DMS 273 (cell line): ENCODE data around the gene RBM18.

Experiments
- DNase-seq: peaks from one replicate; lab custom pipeline; 2025; ENCODE audit not compliant: unreplicated experiment; lab: John Stamatoyannopoulos, UW

Gene RBM18

GRCh38 chr9:122206118-122207046, 58.3 kb downstream of the RBM18 start:
- no peak for DNase-seq

GRCh38 chr9:122205176-122205575, 59.5 kb downstream of the RBM18 start:
- DNase-seq: no peak

- DNase-seq: no peak
Measured at GRCh38 chr9:122204491-122204890, 60.1 kb downstream of the RBM18 start.

- no peak for DNase-seq
Measured at GRCh38 chr9:122204055-122204454, 60.6 kb downstream of the RBM18 start.

GRCh38 chr9:122202111-122202510, 62.5 kb downstream of the RBM18 start:
- DNase-seq: no peak

GRCh38 chr9:122201641-122202040, 63.0 kb downstream of the RBM18 start:
- no peak for DNase-seq

DNA sequence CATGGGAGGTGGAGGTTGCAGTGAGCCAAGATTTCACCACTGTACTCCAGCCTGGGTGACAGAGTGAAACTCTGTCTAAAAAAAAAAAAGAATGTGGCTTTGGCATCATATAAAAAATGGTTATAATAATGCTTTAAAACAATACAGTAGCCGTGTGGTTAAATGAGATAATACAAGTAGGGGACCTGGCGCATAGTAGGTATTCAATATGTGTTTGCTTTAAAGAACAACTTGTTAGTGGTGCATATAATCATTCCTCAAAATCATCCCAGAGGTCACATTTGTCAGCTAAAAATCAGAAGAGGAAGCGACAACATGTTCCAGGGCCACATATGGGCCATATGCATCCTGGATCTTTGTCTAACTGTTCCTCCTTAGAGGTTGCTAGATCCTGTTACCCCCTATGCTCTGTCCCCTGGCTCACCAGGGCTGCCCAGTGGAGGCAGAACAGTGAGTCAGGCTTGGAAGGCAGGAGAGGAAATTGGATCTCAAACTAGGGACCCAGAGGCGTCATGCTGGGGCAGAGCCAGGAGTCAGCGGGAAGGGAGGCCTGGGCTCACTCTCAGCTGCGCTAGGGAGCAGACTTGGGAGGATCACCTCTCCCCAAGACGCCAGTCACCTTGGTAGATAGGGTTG, 63.6 kb downstream of the RBM18 start:
- DNase-seq: no peak

DNA sequence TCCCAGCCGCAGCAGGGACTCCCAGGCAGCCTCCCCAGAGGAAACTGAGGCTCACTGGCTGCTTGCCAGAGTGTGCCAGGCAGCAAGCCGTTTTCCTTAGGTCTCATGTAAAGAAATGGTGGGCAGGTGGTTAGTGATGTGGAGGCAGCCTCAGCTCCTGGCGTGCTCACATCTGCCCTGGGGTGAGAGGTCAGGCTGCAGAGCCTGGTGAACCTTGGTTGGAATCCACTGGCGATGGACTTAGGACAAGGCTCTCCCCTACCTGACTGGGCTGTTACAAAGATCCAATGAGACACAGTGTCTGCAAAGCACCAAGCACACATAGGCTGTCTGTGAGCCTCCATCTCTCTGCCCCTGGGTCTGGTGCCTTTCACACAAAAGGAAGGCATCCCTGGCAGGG, 66.8 kb downstream of the RBM18 start:
- no peak for DNase-seq

- DNase-seq: no peak
Measured at GRCh38 chr9:122197426-122197825, 67.2 kb downstream of the RBM18 start.

DNA sequence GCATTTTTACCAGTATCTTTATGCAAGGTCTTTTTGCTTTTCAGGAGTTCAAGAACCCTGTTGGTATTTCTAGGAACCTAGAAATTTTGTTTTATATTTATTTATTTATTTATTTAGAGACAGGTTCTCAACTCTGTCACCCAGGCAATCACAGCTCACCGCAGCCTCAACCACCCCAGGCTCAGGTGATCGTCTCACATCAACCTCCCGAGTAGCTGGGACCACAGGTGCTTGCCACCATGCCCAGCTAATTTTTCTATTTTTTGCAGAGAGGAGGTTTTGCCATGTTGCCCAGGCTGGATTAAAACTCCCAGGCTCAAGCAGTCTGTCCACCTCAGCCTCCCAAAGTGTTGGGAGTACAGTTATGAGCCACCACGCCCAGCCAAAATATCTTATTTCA, 68.8 kb downstream of the RBM18 start:
- no peak for DNase-seq

DNA sequence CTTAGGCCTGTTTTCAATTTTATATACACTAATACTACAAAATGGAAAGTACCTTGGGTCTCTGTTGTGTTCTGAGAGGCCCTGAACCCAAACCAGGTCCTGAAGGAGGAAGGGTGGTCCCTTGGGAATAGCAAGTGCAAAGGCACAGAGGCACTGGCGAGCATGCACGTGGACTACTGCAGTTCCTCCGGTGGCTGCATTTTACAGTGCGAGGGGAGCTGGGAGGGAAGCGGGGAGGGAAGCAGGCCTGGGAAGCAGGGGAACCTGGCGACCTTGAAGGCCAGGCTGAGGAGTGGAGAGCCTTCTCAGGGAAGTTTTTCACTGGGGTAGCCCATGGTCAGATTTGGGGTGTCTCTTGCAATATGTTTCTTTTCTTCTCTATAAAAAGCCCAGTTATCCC, 71.0 kb downstream of the RBM18 start:
- no peak for DNase-seq

DNA sequence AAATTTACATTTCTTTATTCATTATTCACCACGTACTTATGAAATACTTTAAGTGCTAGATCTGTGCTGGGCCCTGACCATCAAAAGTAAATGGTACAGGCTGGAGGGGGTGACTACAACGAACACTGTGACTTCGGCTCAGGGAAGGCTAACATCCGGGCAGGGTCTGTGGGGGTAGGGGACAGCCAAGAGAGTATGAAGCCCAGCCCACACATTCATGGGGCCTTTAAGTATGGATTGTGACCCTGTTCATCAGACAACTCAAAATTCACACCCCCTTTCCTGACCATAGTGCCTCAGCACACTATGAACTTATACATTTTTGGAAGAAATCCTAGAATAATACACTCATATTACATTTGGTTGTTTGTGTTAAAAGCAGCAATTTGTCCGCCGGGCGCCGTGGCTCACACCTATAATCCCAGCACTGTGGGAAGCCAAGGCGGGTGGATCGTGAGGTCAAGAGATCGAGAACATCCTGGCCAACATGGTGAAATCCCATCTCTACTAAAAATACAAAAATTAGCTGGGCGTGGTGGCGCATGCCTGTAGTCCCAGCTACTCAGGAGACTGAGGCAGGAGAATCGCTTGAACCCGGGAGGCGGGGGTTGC, 71.6 kb downstream of the RBM18 start:
- DNase-seq: no peak

DNA sequence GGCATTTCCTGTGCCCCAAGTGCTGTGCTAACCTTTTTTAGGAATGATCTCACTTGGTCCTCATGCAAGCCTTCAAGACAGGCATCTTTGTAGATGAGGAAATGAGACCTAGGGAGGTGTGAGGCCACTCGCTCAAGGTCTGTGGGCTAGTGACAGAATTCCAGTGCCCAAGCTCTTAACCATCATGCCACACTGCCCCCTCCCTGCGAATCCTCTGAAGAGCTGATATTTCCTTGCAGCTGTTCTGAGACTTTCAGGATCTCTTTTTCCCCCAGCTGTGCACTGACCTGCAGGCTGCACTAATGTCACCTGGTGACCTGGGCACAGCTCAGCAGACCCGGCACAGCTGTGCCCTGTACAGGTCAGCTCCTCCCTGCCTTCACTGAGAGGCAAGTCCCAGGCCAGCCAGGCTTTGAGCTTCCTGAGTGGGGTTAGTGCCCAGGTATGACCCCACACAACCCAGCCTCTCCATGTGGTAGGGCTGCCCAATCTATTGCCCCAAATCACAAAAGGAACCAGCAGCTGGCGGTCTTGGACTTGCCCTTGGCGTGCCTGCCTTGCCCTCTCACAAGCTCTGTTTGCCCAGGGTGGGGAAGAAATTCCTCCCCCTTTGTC, 72.3 kb downstream of the RBM18 start:
- no peak for DNase-seq

DNA sequence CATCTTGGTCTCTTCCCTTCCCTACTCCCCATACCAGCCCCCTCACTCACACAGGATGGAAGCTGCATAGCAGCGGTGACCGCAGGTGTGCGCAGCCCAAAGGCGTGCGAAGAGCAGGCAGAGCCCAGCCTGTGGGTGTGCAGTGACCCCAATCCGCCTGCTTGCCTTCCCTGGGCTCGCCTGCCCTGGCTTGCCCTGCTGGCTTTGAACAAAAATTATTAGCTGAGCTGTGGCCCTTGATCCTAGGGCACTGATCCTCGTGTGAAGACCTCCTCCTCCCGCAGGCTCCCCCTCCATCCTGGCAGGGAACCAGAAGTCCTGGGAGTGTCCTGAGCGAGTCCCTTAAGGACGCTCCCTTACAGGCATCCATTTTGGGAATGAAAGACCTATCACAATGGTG, 73.1 kb downstream of the RBM18 start:
- DNase-seq: no peak

DNA sequence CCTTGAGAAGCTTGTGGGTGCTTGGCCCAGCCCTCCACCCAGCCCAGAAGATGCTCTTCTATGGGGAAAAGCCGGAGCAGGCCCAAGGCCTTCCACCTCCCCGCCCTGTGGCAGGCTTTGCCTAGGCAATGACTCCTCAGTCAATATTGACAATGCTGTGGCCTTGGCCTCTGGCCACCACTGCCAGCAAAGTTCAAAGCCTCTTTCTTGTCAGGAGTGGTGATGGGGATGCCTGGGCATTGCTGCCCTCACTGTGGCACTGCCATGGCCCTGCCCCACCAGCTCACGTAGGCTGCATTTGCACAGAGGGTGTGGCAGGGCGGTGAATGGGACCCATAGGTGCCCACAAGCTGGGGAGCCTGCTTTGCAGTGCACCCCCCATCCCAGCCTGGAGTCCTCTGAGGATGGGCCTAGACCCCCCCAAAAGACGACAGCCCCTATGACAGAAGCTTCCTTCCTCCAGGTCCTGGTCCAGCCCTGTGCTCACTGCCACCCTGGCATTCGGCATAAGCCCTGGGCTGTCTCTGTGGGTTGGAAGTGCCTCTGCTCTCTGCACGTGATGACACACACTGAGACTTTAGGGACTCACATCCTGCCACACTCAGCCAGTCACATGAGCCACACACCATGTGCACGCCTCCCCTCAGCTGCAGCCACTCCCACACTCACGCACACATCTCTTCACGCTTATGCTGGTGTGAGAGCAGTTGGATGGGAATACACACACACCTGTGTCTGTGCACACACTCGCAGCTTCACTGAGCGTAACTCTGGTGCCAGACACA, 73.9 kb downstream of the RBM18 start:
- no peak for DNase-seq

- DNase-seq: no peak
Measured at GRCh38 chr9:122188369-122188768, 76.3 kb downstream of the RBM18 start.
